OCI-LY7 (cell line): Measurements from ENCODE around the gene UNC5B.

ENCODE experiments used
- CTCF ChIP-seq: fragments of 200-600 bp; sonication (generic); conservative IDR thresholded peaks from 2 replicates; pipeline ENCODE4 v1.5.1; 2014; ENCODE audit warnings: mild to moderate bottlenecking, antibody characterized with exemption, low read length, moderate library complexity, mixed read lengths
- EZH2phosphoT487 ChIP-seq: fragments of 200-600 bp; sonication (generic); IDR thresholded peaks from 2 replicates; pipeline ENCODE4 v1.6.1; 2018; ENCODE audit warnings: low read depth, borderline replicate concordance, mild to moderate bottlenecking, mixed run types, antibody characterized with exemption, low read length, moderate library complexity, mixed read lengths

DNA sequence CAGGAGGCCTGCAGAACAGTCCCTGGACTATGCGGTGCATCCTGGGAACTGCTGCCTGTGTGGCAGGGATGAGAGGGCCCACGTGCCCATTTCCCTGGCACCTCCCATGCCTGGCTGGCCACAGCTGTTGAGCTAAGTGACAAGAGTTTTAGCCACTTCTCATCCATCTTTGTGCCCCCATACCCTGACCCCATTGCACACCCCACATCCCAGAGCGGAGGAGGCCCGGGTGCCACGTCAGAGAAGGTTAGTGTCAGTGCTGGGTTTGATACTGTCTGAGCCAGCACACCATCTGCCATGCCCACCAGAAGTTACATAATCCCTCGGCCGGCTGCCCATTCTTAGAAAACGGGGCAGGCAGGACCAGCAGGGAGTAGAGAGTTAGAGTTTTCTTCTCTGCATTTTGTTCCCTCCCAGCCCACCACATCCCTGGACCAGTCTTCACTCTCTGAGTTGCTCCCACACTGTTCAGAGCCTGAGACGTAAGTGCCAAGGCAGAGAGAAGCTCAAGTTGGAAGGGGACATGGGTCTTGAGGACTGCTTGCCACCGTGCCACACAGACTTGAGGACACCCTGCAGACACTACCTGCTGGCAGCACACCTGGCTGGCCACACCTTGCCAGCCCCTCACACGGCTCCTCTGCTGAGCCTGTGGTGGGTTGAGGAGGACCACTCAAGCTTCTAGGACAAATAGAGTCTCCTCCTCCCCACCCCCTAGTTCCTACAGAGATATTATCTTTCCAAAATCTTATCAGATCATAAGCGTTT, 13.1 kb downstream of the UNC5B start:
- TF ChIP-seq CTCF (no peak), EZH2phosphoT487 (no peak)
